HG03064 (cell line): ENCODE measurements around the gene RUVBL2.
A peak's percentile ranks its signal among the peaks of the same experiment; 100 is the strongest.

Experiments used
- ATAC-seq: cut with Tn5 transposase; IDR thresholded peaks from one replicate; pipeline ENCODE4 v1.9.1; 2021; ENCODE audit warnings: low read depth; ENCODE audit not compliant: unreplicated experiment

Gene RUVBL2

DNA sequence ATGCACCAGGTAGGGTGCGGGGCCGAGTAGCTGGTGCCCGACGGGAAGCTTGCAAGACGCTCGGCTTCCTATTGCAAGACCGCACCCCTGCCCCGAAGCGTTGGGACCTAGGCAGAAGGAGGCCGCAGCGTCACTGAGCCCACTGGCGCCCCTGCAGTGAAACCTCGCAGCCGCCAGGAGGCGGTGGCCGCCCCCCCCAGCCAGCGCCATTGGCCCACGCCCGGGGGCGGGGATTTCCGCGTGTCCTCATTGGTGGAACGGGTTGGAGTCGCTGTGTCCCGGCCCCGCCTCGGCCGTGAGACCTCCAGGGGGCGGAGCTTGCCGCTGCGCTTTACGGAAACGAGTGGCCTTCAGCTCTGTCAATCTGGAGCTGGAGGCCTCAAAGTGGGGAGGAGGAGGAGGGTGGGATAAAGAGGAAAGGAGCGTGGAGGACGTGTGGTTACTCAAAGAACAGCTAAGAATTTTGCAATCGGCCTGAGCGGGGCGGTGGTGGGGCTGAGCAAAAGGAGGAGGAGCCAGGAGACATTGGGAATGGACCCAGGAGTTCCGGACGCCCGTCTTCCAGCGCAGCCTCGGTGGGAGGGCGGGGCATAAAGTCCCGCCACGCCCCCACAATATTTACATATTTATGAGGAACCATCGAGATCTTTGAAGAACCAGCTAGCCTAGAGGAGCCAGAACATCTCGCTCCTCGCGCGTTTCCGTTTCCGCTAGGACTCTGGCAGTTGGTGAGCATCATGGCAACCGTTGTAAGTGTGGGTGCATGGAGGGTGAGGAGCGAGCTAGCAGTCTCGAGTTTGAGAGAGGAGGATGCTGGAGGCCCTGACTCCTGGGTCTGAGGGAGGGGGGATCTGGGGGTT is at the start of gene RUVBL2, which contains the start of gene GYS1:
Gene RUVBL2 (plus strand): TSS at position 713 of the 860 bp plus-strand sequence. CDS start 25 bp downstream, at position 738.
Gene GYS1 (minus strand): TSS at position 135 of the 860 bp plus-strand sequence. CDS start 197 bp downstream, outside the sequence.
- ATAC-seq, result peak; percentile 78

DNA sequence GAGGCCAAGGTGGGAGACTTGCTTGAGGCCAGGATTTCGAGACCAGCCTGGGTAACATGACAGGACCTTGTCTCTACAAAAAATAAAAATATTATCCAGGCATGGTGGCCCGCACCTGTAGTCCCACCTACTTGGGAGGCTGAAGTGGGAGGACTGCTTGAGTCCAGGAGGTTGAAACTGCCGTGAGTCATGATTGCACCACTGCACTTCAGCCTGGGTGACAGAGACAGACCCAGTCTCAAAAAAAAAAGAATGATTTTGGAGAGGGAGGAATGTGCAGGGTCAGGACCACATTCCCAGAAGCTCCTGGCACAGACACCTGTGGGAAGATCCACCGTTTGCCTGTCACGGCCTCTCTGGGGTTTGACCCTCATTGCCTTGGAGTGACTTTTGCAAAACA is 48.3 kb upstream of the RUVBL2 start:
- ATAC-seq, result no peak

DNA sequence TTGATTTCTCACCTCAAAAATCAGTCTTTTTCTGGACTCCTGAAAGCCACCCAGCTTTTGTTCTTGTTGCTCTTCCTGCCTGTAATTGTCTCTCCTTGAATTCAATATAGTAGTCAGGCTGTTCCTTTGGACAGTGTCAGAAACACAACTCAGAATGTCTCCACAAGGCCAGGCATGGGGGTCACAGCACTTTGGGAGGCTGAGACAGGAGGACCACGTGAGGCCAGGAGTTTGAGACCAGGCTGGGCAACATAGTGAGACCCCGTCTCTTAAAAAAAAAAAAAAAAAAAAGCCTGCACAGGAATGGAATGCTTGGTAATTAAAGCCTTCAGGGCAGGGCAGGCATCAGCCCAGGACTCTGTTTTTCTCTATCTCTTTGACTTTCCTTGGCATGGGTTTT is 47.9 kb upstream of the RUVBL2 start:
- no peak for ATAC-seq

DNA sequence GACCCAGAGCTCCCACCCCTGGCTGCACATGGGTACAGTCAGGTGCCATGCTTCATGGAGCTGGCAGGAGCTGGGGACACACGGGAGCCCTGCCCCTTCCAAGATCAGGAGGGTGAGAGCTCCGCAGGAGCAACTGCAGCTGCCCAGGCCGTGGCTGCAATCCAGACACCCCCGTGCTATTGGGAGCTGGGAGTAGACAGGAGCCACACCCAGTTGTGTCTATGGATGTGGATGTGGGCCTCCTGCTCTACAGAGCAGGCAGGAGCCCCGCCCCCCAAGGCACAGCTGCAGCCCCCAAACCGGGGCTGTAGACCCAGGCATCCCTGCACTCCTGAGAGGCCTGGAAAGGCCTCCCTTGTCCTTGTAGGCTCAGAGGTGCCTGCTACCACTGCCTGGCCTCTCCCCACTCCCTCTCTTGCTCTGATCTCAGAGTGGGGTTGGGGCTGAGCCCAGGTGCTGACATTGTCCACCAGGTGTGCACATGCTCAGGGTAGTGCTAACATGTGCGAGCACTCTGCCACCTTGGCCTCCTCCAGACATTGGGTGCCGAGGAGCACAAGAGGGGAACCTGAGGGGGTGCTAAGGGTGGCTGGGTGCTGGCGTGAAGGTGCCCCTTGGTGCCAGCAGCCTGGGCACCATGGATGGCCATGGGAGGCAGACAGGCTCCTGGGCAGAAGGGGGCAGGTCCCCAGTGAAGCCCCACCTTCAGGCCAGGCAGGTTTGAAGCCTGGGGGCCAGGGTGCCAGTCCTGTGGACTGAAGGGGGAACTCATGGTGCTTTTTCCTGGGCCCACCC is 47.0 kb upstream of the RUVBL2 start:
- no peak for ATAC-seq

DNA sequence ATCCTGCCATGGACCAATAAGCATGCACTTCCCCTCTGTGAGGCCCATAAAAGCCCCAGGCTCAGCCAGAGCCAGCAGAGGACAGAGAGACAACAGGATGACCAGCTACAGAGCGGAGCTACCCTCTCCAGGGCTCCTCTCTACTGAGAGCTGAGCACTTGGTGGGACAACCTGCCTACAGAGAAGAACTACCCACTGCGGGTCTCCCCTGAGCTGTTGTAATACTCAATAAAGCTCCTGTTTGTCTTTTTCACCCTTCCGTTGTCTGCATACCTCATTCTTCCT is 46.5 kb upstream of the RUVBL2 start:
- ATAC-seq, result no peak

DNA sequence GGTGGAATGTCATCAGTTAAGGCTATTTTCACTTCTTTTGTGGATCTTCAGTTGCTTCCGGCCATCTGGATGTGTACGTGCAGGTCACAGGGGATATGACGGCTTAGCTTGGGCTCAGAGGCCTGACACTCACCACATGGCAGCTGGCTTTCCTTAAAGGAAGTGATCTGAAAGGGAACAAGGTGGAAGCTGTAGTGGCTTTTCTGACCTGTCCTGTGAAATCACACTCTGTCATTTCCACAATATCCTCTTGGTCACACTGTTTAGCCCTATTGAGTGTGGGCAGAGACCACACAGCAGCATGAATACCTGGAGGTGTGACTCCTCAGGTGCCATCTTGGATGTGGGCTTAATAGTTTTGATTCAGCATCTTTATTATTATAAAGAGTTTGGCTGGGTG is 43.5 kb upstream of the RUVBL2 start:
- no peak for ATAC-seq

DNA sequence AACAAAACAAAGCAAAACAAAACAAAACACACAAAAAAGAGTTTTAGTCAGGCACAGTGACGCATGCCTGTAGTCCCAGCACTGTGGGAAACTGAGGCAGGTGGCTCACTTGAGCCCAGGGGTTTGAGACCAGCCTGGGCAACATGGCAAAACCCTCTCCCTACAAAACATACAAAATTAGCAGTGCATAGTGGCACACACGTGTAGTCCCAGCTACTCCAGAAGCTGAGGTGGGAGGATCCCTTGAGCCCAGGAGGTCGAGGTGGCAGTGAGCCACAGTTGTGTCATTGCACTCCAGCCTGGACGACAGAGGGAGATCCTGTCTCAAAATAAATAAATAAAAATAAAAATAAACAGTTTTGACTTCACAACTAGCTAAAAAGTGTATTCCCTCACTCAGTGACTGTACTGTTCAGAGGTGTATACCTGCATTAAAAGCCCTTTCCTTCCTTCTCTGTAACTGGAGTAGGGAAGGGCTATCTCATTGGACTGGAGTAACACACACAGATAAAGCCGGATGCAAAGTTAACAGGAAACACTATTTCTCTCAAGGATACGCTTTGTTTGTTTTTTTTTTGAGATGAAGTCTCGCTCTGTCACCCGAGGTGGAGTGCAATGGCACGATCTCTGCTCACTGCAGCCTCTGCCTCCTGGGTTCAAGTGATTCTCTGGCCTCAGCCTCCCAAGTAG is 42.7 kb upstream of the RUVBL2 start:
- no peak for ATAC-seq

DNA sequence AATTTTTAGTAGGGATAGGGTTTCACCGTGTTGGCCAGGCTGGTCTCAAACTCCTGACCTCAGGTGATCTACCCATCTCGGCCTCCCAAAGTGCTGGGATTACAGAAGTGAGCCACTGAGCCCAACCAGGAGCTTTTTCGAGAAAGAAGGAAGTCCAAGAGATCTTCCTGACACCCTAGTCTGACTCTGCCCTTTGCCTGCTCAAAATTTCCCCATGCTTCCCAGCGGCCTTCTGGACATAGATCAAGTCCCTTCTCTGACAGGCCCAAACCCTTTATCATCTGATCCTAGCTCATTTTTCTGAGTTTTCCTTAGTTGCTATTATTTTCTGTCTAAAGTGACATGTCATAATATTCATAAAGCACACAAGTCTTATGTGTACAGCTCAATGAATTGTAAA is 40.5 kb upstream of the RUVBL2 start:
- ATAC-seq, result no peak

DNA sequence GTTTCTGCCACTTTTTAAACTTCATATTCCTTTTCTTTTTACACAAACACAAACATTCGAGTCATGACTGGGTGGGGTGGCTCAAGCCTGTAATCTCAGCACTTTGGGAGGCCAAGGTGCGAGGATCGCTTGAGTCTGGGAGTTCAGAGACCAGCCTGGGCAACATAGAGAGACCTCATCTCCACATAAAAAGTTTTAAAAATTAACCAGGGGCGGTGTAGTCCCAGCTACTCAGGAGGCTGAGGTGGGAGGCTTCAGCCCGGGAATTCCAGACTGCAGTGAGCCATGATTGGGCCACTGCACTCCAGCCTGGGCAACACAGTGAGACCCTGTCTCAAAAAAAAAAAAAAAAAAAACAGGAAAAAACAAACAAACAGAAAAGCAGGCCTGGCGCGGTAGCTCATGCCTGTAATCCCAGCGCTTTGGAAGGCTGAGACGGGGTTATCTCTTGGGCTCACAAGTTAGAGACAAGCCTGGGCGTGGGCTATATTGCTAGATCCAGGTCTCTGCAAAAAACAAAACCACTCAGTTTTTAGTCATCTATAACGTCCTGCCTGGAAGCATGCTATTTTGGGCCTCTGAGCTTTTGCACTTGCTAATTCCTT is 39.6 kb upstream of the RUVBL2 start:
- ATAC-seq, result no peak

DNA sequence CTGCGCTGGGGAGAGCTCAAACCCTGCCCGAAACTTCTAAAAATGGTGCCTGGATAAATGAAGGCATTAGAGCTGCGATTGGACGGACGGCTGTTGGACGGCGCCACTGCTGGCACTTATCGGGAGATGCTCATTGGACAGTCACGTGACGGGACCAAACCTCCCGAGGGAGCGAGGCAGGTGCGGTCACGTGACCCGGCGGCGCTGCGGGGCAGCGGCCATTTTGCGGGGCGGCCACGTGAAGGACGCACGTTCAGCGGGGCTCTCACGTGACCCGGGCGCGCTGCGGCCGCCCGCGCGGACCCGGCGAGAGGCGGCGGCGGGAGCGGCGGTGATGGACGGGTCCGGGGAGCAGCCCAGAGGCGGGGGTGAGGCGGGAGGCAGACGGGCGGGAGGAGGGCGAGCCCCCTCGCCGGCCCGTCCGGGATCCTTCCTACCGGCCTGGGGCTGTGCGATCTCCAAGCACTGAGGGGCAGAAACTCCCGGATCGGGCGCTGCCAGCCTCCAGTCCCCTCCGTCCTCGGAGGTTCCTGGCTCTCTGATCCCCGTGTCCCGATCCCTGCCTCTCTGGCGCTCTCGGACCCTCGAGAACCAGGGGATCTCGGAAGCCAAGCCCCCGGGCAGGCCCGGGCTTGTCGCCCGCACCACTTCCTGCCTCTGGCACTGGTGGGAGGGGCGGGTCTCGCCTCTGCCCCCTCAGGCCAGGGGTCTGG is 38.9 kb upstream of the RUVBL2 start, which contains the start of gene BAX:
Gene BAX (plus strand): TSS at position 281 of the 713 bp plus-strand sequence. CDS start 54 bp downstream, at position 335.
- ATAC-seq, result peak; percentile 66

DNA sequence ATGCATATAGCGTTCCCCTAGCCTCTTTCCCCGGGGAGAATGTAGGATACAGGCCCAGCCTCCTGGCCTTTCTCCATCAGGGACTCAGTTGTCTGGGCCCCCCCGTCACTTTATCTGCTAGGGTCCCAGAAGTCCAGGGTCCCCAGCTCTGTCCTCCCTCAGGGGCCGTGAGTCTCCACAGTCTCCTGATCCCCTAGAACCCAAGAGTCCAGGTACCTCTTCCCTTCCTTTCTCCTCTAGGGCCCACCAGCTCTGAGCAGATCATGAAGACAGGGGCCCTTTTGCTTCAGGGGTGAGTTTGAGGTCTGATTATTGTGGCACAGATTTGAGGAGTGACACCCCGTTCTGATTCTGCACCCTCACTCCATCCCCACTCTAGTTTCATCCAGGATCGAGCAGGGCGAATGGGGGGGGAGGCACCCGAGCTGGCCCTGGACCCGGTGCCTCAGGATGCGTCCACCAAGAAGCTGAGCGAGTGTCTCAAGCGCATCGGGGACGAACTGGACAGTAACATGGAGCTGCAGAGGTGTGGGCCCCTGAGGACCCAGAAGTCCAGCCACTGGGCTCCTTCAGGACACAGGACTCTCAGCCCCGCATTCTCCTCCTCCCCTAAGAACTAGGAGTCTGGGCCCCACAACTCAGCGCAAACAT is 38.3 kb upstream of the RUVBL2 start:
- ATAC-seq, result no peak

DNA sequence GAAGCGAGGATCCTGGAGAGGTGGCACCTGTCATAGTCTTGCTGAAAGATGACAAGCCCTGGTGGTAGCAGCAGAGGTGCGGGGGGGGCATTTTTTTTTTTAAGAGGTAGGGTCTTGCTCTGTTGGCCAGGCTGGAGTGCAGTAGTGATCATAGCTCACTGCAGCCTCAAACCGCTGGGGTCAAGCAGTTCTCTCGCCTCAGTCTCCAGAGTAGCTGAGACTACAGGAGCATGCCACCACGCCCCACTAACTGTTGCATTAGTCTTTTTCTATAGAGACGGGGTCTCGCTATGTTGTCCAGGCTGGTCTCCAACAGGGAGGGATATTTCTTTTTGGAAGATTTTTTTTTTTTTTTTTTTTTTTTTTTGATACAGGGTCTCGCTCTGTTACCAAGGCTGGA is 35.7 kb upstream of the RUVBL2 start:
- no peak for ATAC-seq

DNA sequence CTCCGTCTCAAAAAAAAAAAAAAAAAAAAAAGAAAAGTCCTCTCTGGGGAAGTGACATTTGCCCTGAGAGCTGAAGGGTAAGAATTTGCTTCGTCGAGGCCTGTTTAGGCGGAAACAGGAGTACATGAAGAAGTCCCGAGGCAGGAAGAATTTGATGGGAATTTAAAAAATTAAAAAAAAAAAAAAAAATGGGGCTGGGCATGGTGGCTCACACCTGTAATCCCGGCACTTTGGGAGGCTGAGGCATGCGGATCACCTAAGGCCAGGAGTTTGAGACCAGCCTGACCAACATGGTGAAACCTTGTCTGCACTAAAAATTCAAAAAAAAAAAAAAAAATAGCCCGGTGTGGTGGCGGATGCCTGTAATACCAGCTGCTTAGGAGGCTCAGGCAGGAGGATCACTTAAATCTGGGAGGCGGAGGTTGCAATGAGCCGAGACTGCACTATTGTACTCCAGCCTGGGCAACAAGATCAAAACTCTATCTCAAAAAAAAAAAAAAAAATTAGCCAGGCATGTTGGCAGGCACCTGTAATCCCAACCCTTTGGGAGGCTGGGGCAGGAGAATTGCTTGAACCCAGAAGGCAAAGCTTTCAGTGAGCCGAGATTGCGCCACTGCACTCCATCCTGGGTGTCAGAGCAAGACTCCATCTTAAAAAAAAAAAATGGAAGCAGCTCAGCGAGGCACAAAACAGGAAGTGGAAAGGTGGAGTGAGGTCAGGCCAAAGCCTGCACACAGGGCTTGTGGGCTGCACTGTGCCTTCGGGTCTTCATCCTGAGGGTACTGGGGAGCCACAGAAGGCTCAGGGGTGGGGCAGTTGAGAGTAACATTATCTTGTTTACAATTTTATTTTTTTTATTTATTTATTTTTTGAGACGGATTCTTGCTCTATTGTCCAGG is 34.1 kb upstream of the RUVBL2 start:
- ATAC-seq, result no peak

DNA sequence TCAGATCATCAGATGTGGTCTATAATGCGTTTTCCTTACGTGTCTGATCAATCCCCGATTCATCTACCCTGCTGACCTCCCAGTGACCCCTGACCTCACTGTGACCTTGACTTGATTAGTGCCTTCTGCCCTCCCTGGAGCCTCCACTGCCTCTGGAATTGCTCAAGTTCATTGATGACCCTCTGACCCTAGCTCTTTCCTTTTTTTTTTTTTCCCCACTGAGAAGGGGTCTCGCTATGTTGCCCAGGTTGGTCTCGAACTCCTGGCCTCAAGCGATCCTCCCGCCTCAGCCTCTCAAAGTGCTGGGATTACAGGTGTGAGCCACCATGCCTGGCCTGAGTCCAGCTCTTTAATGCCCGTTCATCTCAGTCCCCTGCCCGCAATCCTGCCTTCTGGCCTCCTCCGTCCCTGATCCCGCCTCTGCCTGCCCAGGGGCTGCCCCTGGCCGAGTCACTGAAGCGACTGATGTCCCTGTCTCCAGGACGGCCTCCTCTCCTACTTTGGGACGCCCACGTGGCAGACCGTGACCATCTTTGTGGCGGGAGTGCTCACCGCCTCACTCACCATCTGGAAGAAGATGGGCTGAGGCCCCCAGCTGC is 32.5 kb upstream of the RUVBL2 start:
- ATAC-seq, result no peak

DNA sequence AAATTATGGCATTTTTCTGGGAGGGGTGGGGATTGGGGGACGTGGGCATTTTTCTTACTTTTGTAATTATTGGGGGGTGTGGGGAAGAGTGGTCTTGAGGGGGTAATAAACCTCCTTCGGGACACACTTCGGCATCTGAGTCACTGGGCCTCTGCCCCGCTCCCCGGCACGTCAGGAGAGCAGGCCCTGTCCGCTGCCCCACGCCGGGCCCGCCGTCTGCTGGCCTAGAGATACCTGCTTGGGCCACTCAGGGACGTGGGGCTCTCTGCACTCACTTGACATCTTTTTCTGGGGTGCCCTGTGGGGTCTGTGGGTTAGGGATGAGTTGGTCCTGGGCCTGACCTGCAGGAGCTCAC is 32.0 kb upstream of the RUVBL2 start:
- ATAC-seq, result no peak

DNA sequence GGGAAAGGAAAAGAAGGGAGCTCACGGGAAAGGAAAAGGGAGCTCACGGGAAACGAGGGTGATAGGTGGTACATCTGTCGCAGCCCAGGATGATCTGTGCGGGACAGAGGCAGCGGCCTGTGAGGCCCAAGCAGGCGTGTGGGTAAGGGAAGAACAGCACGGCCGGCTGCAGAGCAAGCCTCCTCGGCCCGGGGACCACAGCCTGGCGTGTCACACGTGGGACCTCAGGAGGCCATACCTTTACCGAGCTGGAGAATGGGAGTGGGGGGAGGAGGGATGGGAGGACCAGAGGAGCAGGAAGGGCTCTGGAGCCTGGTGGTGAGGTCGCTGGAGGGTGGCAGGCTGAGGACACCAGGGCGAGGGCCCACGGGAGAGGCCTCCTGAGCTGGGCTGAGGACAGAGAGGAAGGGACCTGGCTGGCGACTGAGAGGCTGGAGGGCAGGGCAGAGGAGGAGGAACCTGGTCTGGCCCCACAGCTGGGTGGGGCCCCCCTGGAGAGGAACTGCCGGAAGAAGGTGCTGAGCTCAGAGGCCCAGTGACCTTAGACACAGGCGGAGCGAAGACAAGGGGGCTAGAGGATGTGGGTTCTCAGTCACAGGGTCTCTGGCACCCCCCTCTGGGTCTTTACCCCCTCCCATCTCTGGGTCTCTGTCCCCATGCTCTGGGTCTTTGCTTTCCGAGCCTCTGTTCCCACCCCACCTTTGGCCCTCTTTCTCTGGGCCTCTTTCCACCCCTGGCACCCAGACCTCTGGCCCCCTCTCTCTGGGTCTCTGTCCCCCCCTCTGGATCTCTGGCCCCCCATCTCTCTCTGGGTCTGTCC is 31.4 kb upstream of the RUVBL2 start:
- ATAC-seq, result peak; percentile 44

DNA sequence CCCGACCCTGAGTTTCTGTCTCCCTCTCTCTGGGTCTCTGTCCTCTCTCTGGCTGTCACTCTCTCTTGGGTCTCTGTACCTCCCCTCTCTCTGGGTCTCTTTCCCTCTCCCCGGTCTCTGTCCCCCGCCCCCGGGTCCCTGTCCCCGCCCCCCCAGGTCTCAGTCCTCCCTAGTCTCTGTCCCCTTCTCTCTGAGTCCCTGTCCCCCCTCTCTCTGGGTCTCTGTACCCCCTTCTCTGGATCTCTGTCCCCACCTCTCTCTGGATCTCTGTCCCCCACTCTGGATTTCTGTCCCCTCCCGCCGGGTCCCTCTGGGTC is 30.9 kb upstream of the RUVBL2 start:
- ATAC-seq, result no peak
